GM12878 (cell line): ENCODE data around the gene MRPS5. TPM values are rescaled to one million over a fixed set of nuclear protein-coding genes. Genes with fewer than 3 reads are reported as not detected.
A peak's percentile ranks its signal among the peaks of the same experiment; 100 is the strongest.

Source experiments
- ATAC-seq: fragments of 200-7000 bp; cut with Tn5 transposase; 3 replicates; pipeline ENCODE4 v1.9.1; 2020; ENCODE audit warnings: mild to moderate bottlenecking, moderate library complexity
- BruUV-seq: library from RNA; stranded (reverse); fragments of 400-500 nt; replicated peaks from 2 replicates; lab custom pipeline; 2021; lab: Mats Ljungman, UMichigan
- CTCF ChIA-PET: fragments of 300-600 bp; sonication (Branson Sonifier 250); formaldehyde crosslinking; extraction: SDS; loops from one replicate; lab custom pipeline; 2021; ENCODE audit warnings: inconsistent platforms; lab: Yijun Ruan, JAX
- POLR2A ChIA-PET: fragments of 350-600 bp; formaldehyde crosslinking; extraction: SDS; loops from one replicate; lab custom pipeline; 2021; ENCODE audit warnings: inconsistent platforms; lab: Charles Lee
- RAD21 ChIA-PET: fragments of 300-600 bp; sonication (Branson Sonifier 250); formaldehyde crosslinking; loops from one replicate; lab custom pipeline; 2023; ENCODE audit warnings: antibody characterized with exemption; ENCODE audit not compliant: unreplicated experiment; lab: Charles Lee
- SMC1A ChIA-PET: fragments of 300-600 bp; sonication (Branson Sonifier 250); formaldehyde crosslinking; loops from one replicate; lab custom pipeline; 2023; ENCODE audit not compliant: unreplicated experiment, uncharacterized antibody; lab: Charles Lee
- DNase-seq: peaks from one replicate; pipeline ENCODE4 v3.0.0-alpha.2; 2011; ENCODE audit warnings: low read depth, low spot score
- FAIRE-seq: peaks from 3 replicates; lab custom pipeline; 2011; peaks lifted over from hg19 to GRCh38; lab: Jason Lieb, UNC
- H2AFZ ChIP-seq: 2 replicates; pipeline ENCODE4 v1.6.0; 2011; ENCODE audit warnings: low read depth, low read length, control low read depth; ENCODE audit not compliant: control insufficient read depth
- H3K27ac ChIP-seq: 2 replicates; pipeline ENCODE4 v1.5.1; 2011; ENCODE audit warnings: control low read depth; ENCODE audit not compliant: control insufficient read depth, insufficient read depth
- H3K27me3 ChIP-seq, 2 experiments: replicated peaks in 1 of 2; 2 replicates each; pipeline versions ENCODE4 v1.6.0 to v1.6.1; 2011; ENCODE audit warnings: low read length in 1 of 2; ENCODE audit not compliant: control insufficient read depth in 2 of 2, insufficient read depth in 2 of 2
- H3K36me3 ChIP-seq, 2 experiments: 2 replicates each; pipeline ENCODE4 v1.5.1; 2011; ENCODE audit warnings: low read length in 1 of 2; ENCODE audit not compliant: control insufficient read depth in 2 of 2, insufficient read depth in 2 of 2
- H3K4me1 ChIP-seq: 2 replicates; pipeline ENCODE4 v1.6.1; 2011; ENCODE audit warnings: mild to moderate bottlenecking, low read length, moderate library complexity, mixed read lengths; ENCODE audit not compliant: control insufficient read depth, insufficient read depth
- H3K4me2 ChIP-seq: 2 replicates; pipeline ENCODE4 v1.6.0; 2011; ENCODE audit warnings: control low read depth; ENCODE audit not compliant: control insufficient read depth, insufficient read depth
- H3K4me3 ChIP-seq: fragments of 200-600 bp; sonication (generic); 2 replicates; pipeline ENCODE4 v1.5.1; 2016
- H3K79me2 ChIP-seq: 2 replicates; pipeline ENCODE4 v1.6.0; 2011; ENCODE audit warnings: low read length; ENCODE audit not compliant: control insufficient read depth, insufficient read depth
- H3K9ac ChIP-seq: 2 replicates; pipeline ENCODE4 v1.8.0; 2011; ENCODE audit warnings: low read length, control low read depth, mixed read lengths; ENCODE audit not compliant: control insufficient read depth, insufficient read depth
- H3K9me3 ChIP-seq: replicated peaks from 3 replicates; pipeline ENCODE4 v1.5.1; 2011; ENCODE audit warnings: mild to moderate bottlenecking, low read length; ENCODE audit not compliant: control insufficient read depth, insufficient read depth
- H4K20me1 ChIP-seq: 2 replicates; pipeline ENCODE4 v1.6.0; 2011; ENCODE audit not compliant: control insufficient read depth, insufficient read depth
- HCFC1 ChIP-seq: fragments of 150-350 bp; IDR thresholded peaks from 2 replicates; pipeline ENCODE4 v1.6.1; 2014; ENCODE audit warnings: low read length
- JUNB ChIP-seq: IDR thresholded peaks from 2 replicates; pipeline ENCODE4 v1.6.1; 2016; ENCODE audit warnings: antibody characterized with exemption, mild to moderate bottlenecking
- POLR2AphosphoS5 ChIP-seq: IDR thresholded peaks from 2 replicates; pipeline ENCODE4 v1.6.1; 2011; ENCODE audit warnings: mild to moderate bottlenecking, low read length, inconsistent platforms
- TCF12 ChIP-seq: IDR thresholded peaks from 2 replicates; pipeline ENCODE4 v1.6.1; 2011; ENCODE audit warnings: low read depth, mild to moderate bottlenecking, low read length
- WGBS: methylation state at CpG from one replicate; pipeline ENCODE4 v1.1.6; 2016; ENCODE audit warnings: low lambda C conversion rate; ENCODE audit not compliant: insufficient replicate concordance, insufficient coverage; ENCODE audit errors: missing lambda C conversion rate; 5-methylcytosine and 5-hydroxymethylcytosine counted together
- in situ Hi-C: fragments of 300-500 bp; cut with MboI; formaldehyde crosslinking; loops from 9 replicates; pipeline ENCODE4 v1.14.3; 2018; ENCODE audit warnings: mixed read lengths
- intact Hi-C: fragments of 100-400 bp; cut with micrococcal nuclease; formaldehyde crosslinking; loops from one replicate; pipeline ENCODE4 v1.14.2; 2022; ENCODE audit not compliant: unreplicated experiment
- polyA plus RNA-seq, 11 experiments: library from polyadenylated mRNA; depleted of rRNA in 4 of 11; unstranded in 6 of 11; stranded (reverse) in 5 of 11; fragments of >200 nt; fragmentation: Nextera tagmentation in 4 of 11; fragmentation: Illumina TruSeq in 1 of 11; extraction: Ambion mirVana in 4 of 11; extraction: Trizol in 1 of 11; gene quantifications; 1 replicate in 1 of 11; 2 replicates in 10 of 11; pipeline versions ENCODE4 v1.2.1 to v1.2.3, GENCODE V29; 2011 to 2016; ENCODE audit warnings: inconsistent platforms in 2 of 11, missing spikeins in 2 of 11, low read depth in 1 of 11
- total RNA-seq, 4 experiments: library from RNA; depleted of rRNA in 3 of 4; stranded (reverse); fragments of >200 nt in 3 of 4; fragmentation: Illumina TruSeq in 1 of 4; extraction: Trizol in 1 of 4; gene quantifications; 2 replicates each; pipeline versions ENCODE4 v1.2.1 to v1.2.3, GENCODE V29; 2013 to 2021

MRPS5 gene
- total and polyA plus RNA-seq, 10 of the 15 experiments (the other 5 are each of a cell fraction or from before 2014, with no cell fraction given) = 54.8 to 93.0 (median 76.3) TPM

DNA sequence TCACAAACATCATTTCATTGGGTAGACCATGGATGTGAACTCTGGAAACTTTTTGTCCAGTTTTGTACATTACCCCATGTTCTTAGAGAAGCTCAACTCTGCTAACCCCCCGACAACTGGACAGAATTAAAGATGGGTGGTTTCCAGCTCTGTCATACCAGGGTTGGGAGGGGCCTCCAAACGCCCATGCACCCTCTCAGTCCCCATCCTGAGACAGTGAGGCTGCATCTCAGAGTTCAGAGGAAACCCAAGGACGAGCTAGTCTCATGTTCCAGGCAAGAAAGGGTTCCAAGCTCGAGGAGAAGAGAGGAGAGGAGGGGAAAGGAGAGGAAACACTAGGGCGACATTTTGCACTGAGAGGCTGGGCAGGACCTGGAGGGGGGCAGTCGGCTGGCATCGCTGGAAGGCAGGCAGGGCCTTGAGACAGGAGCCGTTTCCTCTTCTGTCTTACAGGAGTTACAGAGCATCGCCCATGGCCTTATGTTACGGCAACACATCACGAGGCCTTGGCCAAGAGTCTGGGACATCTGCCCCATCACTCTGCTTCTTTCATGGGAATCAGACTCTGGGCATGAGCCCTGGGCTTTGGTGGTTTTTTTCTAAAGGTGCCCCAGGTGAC, 79.7 kb downstream of the MRPS5 start:
- Histone ChIP-seq H3K27ac (peak overlapping the region; percentile 55), H3K27me3 (no peaks in the 10 kb centered on the region), H3K79me2 (no peaks in the 10 kb centered on the region), H3K36me3 (no peaks in the 10 kb centered on the region), H3K4me2 (peak overlapping the region; percentile 30; the same call in 1 of the 2 replicates), H3K4me3 (no peak overlapping the region), H3K9ac (no peak overlapping the region; the same call in 1 of the 2 replicates), H2AFZ (peak overlapping the region; percentile 43), H4K20me1 (no peaks in the 10 kb centered on the region), H3K9me3 (no peaks in the 10 kb centered on the region), H3K4me1 (peaks cover 39% of the 10 kb centered on the region)
- intact Hi-C loops = loop anchor here (5.0 kb wide), 1 partner anchor 35 kb away; no protein-coding TSS in a partner anchor
- CTCF ChIA-PET = interaction anchor here (0.7 to 5.2 kb wide), 12 partner anchors 9 to 85 kb away, joined by 3 to 58 read pairs (median 4); partner anchors contain the start of gene MAL
- SMC1A ChIA-PET = interaction anchor here (0.7 to 4.6 kb wide), 8 partner anchors 9 to 38 kb away, joined by 3 to 44 read pairs (median 4); partner anchors contain the start of gene MAL
- BruUV-seq = TSS peak; percentile 82
- RAD21 ChIA-PET = interaction anchor here (1.4 to 4.9 kb wide), 5 partner anchors 8 to 37 kb away, joined by 5 to 61 read pairs (median 34); partner anchors contain the start of gene MAL
- TF ChIP-seq JUNB (peak; percentile 6; the same call in 1 of the 2 replicates), POLR2AphosphoS5 (peak; percentile 47; the same call in 1 of the 2 replicates), HCFC1 (no peak), TCF12 (0 out of 2 replicates have a peak, but pooled peaks have one; percentile 9)
- POLR2A ChIA-PET = interaction anchor here (1.0 to 2.4 kb wide), 4 partner anchors 11 to 37 kb away, joined by 4 to 15 read pairs (median 5); no protein-coding TSS in a partner anchor
- peak; percentile 79 for ATAC-seq
- in situ Hi-C loops = no loop called here
- WGBS = 32% methylated on average over 11 of the region's 11 CpGs
- DNase-seq = no peak
- FAIRE-seq = no peak
